ENCODE data around the gene DARS1.

DNA sequence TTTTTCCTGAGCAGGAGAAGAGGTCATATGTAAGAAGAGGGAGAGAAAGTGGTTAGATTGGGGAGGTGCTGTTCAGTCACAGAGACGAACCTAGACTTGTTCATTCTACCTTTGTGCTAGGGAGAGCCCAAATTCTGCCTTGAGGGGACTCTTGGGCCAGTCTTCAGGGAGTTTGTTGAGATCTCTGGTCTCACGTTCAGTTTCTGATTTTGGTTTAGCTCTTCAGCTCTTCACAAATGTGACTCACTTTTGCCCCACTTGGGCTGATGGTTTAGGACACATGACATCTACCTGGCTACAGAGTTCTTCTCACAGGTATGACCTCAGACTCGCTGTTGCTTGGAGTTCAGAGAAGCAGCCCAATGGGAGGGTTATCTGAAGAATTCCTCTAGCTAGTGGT lies 49.2 kb upstream of the DARS1 start:
- TF ChIP-seq, protein P1, sequence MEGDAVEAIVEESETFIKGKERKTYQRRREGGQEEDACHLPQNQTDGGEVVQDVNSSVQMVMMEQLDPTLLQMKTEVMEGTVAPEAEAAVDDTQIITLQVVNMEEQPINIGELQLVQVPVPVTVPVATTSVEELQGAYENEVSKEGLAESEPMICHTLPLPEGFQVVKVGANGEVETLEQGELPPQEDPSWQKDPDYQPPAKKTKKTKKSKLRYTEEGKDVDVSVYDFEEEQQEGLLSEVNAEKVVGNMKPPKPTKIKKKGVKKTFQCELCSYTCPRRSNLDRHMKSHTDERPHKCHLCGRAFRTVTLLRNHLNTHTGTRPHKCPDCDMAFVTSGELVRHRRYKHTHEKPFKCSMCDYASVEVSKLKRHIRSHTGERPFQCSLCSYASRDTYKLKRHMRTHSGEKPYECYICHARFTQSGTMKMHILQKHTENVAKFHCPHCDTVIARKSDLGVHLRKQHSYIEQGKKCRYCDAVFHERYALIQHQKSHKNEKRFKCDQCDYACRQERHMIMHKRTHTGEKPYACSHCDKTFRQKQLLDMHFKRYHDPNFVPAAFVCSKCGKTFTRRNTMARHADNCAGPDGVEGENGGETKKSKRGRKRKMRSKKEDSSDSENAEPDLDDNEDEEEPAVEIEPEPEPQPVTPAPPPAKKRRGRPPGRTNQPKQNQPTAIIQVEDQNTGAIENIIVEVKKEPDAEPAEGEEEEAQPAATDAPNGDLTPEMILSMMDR (IDR thresholded peaks at IDR 0.05; ENCODE audit: borderline replicate concordance, extremely low read depth, low read length, poor library complexity, severe bottlenecking): no peak
- no peak for TF ChIP-seq EZH2 (IDR thresholded peaks at IDR 0.05; ENCODE audit: borderline replicate concordance, low read depth, low read length, severe bottlenecking)

Data from DND-41 (cell line).